Measurements from ENCODE around the gene NVL.
"Not testable (repeated sequence)": the region's sequence is repeated elsewhere in the genome, so short reads cannot be mapped to it uniquely, and the experiment has no call there.

NVL gene

GRCh38 chr1:224317383-224318045 lies 12.5 kb downstream of the NVL start:
- no peak for TF ChIP-seq CTCF (IDR thresholded peaks at IDR 0.05; ENCODE audit: low read length, missing control alignments)
- DNase-seq (ENCODE audit: low read depth), result no peak
- no peak overlapping the region for H3K4me3 ChIP-seq (replicated peaks; ENCODE audit: low read depth, low read length)

- H3K4me3 ChIP-seq (replicated peaks; ENCODE audit: low read depth, low read length), result no peak overlapping the region
- no peak for DNase-seq (ENCODE audit: low read depth)
- TF ChIP-seq CTCF (IDR thresholded peaks at IDR 0.05; ENCODE audit: low read length, missing control alignments), result no peak
Measured at GRCh38 chr1:224312025-224312424, 17.9 kb downstream of the NVL start.

- not testable (repeated sequence) for H3K4me3 ChIP-seq (replicated peaks; ENCODE audit: low read depth, low read length); DNase-seq (ENCODE audit: low read depth)
Measured at GRCh38 chr1:224311503-224311902, 18.5 kb downstream of the NVL start.

DNA sequence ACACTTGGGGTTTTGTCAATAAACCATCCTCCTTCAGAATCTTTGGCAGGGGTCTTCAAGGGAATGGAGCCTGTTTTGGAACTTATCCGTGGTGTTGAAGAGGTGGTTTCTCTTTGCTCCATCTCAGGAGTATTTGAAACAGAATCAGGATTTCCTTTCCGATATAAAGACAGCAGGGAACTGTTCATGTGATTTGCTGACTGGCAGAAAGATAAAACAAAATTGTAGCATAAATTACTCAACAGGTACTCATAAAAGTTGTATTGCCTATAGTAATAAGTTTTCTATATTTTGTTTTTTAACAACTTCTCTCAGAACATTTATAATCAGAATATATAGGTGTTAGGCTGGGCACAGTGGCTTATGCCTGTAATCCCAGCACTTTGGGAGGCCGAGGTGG lies 21.9 kb downstream of the NVL start:
- DNase-seq (ENCODE audit: low read depth), result no peak
- TF ChIP-seq CTCF (IDR thresholded peaks at IDR 0.05; ENCODE audit: low read length, missing control alignments), result no peak
- H3K4me3 ChIP-seq (replicated peaks; ENCODE audit: low read depth, low read length), result no peak overlapping the region

GRCh38 chr1:224304767-224305166 lies 25.2 kb downstream of the NVL start:
- TF ChIP-seq CTCF (IDR thresholded peaks at IDR 0.05; ENCODE audit: low read length, missing control alignments), result no peak
- no peak for DNase-seq (ENCODE audit: low read depth)

GRCh38 chr1:224302947-224303346 lies 27.0 kb downstream of the NVL start:
- TF ChIP-seq CTCF (IDR thresholded peaks at IDR 0.05; ENCODE audit: low read length, missing control alignments), result no peak
- no peak for DNase-seq (ENCODE audit: low read depth)
- no peak overlapping the region for H3K4me3 ChIP-seq (replicated peaks; ENCODE audit: low read depth, low read length)

More at GRCh38 chr1:224304767-224305166, 25.2 kb downstream of the NVL start:
- no peak overlapping the region for H3K4me3 ChIP-seq (replicated peaks; ENCODE audit: low read depth, low read length)

GRCh38 chr1:224301391-224301790 lies 28.6 kb downstream of the NVL start:
- no peak for TF ChIP-seq CTCF (IDR thresholded peaks at IDR 0.05; ENCODE audit: low read length, missing control alignments)
- no peak for DNase-seq (ENCODE audit: low read depth)
- H3K4me3 ChIP-seq (replicated peaks; ENCODE audit: low read depth, low read length), result no peak overlapping the region
